Lower leg skin (tissue), 4 donors: ENCODE results near the gene CD1C. TPM values are rescaled to one million over a fixed set of nuclear protein-coding genes. Genes with fewer than 3 reads are reported as not detected.

Experiments
- DNase-seq, 2 donors: peaks; one replicate each; pipeline ENCODE4 v3.0.0-alpha.2; 2019; ENCODE audit warnings: low spot score in 2 of 2
- H3K4me3 ChIP-seq: fragments of 200-600 bp; sonication (generic); 2 replicates; pipeline ENCODE4 v1.5.1; 2017; ENCODE audit warnings: mild to moderate bottlenecking, low read depth; ENCODE audit not compliant: poor library complexity, severe bottlenecking
- CTCF ChIP-seq, 3 donors: fragments of 450-650 bp; IDR thresholded peaks; one replicate each; pipeline ENCODE4 v1.5.1; 2016; ENCODE audit warnings: antibody characterized with exemption in 3 of 3, mild to moderate bottlenecking in 3 of 3, moderate library complexity in 2 of 3
- POLR2A ChIP-seq, 2 donors: fragments of 450-650 bp; IDR thresholded peaks; one replicate each; pipeline ENCODE4 v1.6.1; 2016 to 2017; ENCODE audit warnings: antibody characterized with exemption in 2 of 2, mild to moderate bottlenecking in 1 of 2, moderate library complexity in 1 of 2
- WGBS, 2 donors: methylation state at CpG; one replicate each; pipeline ENCODE4 v1.1.5; 2018; 5-methylcytosine and 5-hydroxymethylcytosine counted together
- intact Hi-C: fragments of 100-400 bp; cut with DNase I; formaldehyde crosslinking; loops from one replicate; pipeline ENCODE4 v1.15.0; 2023; ENCODE audit warnings: low total_unique reads
- total RNA-seq, 4 donors: library from RNA; depleted of rRNA; stranded (reverse); fragments of >200 nt; gene quantifications; one replicate each; pipeline ENCODE4 v1.1.0, GENCODE V29; 2016

CD1C gene
- total RNA-seq, 4 donors from 2014 or later = 2.7 to 7.0 (median 5.1) TPM

GRCh38 chr1:158283965-158284364 is 5.8 kb upstream of the CD1C start:
- TF ChIP-seq POLR2A (IDR thresholded peaks at IDR 0.05) (no peak), CTCF (IDR thresholded peaks at IDR 0.05) (no peak)
- DNase-seq = no peak
- 56 to 58% methylated on average over 2 of the region's 2 CpGs for WGBS, 2 donors
- intact Hi-C loops = no loop called here
- H3K4me3 ChIP-seq = no peak overlapping the region

GRCh38 chr1:158285756-158286241 is 3.9 kb upstream of the CD1C start:
- DNase-seq = peak; percentile 63 to 86
- 49 to 53% methylated on average over 7 of the region's 7 CpGs for WGBS, 2 donors
- no peak overlapping the region for H3K4me3 ChIP-seq
- TF ChIP-seq POLR2A (IDR thresholded peaks at IDR 0.05) (no peak), CTCF (IDR thresholded peaks at IDR 0.05) (no peak)
- intact Hi-C loops = no loop called here

GRCh38 chr1:158286487-158286886 is 3.2 kb upstream of the CD1C start:
- TF ChIP-seq CTCF (IDR thresholded peaks at IDR 0.05) = no peak
- no peak for TF ChIP-seq POLR2A (IDR thresholded peaks at IDR 0.05)
- DNase-seq = no peak
- no peak overlapping the region for H3K4me3 ChIP-seq
- intact Hi-C loops = no loop called here
- 70 to 74% methylated on average over 4 of the region's 4 CpGs for WGBS, 2 donors

GRCh38 chr1:158286941-158287346 is 2.8 kb upstream of the CD1C start:
- 73 to 94% methylated on average over 1 of the region's 1 CpG for WGBS, 2 donors
- no peak for DNase-seq
- H3K4me3 ChIP-seq = no peak overlapping the region
- intact Hi-C loops = no loop called here
- no peak for TF ChIP-seq CTCF (IDR thresholded peaks at IDR 0.05)
- TF ChIP-seq POLR2A (IDR thresholded peaks at IDR 0.05) = no peak

GRCh38 chr1:158290321-158290844 is 660 bp downstream of the CD1C start:
- no peak overlapping the region for H3K4me3 ChIP-seq
- no peak for TF ChIP-seq POLR2A (IDR thresholded peaks at IDR 0.05)
- no peak for TF ChIP-seq CTCF (IDR thresholded peaks at IDR 0.05)
- no peak for DNase-seq
- WGBS, 2 donors = 70 to 87% methylated on average over 5 of the region's 5 CpGs
- intact Hi-C loops = no loop called here

- intact Hi-C loops = no loop called here
- DNase-seq = no peak
- TF ChIP-seq POLR2A (IDR thresholded peaks at IDR 0.05) (no peak), CTCF (IDR thresholded peaks at IDR 0.05) (no peak)
- H3K4me3 ChIP-seq = no peak overlapping the region
- 81 to 100% methylated on average over 2 of the region's 2 CpGs for WGBS, 2 donors
Measured at GRCh38 chr1:158295791-158296190, 6.1 kb downstream of the CD1C start.
